AG08395 (cell line): Measurements from ENCODE around the gene PIK3AP1.
"Not testable (repeated sequence)": the region's sequence is repeated elsewhere in the genome, so short reads cannot be mapped to it uniquely, and the experiment has no call there.

ENCODE experiments used
- DNase-seq: peaks from one replicate; pipeline ENCODE4 v3.0.0; 2012; ENCODE audit warnings: mixed read lengths, low spot score

Gene PIK3AP1

DNA sequence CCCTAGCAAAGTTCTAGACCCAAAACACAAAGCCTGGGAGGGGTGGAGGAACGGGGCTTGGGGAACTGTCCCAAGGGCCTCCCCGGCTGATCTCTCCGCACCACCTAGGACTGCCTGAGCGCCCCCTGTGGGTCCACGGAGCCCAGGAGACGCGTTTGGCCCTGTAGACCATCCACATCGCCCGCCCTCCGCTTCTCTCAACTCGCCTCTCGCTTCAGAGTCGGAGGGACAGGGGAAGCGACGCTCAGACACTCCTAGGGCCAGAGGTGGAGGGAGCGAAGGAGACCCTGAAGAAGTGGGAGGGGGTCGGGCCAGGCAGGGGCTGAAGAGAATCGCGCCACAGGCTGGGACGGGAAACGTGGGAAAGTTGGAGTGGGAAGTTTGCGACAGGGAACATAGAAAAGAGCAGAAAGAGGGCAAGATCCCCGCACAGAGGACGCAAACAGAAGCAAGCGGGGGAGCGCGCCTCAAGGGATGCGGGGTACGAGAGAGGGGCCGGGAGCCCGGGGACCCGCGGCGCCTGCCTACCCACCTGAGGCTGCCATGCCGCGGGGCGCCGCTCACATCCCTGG, 378 bp downstream of the PIK3AP1 start:
- DNase-seq, result no peak

DNA sequence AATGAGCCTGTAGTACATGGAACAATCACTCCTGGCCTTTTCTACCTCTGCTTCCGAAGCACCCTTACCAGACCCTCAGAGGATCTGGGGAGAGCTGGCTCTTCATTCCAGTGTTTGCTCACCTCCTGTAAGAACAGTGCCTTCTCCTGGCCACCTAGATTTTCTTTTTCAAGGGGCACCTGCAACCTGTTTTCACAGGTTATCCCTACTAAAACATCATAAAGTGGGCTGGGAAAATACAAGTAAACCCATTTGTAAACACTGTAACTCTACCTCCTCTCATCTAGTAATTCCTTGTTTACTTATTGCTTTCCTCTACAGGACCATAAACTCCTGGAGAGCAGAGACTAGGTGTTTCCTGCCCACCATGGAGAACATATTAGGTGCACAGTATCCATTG, 1.1 kb downstream of the PIK3AP1 start:
- DNase-seq, result no peak

DNA sequence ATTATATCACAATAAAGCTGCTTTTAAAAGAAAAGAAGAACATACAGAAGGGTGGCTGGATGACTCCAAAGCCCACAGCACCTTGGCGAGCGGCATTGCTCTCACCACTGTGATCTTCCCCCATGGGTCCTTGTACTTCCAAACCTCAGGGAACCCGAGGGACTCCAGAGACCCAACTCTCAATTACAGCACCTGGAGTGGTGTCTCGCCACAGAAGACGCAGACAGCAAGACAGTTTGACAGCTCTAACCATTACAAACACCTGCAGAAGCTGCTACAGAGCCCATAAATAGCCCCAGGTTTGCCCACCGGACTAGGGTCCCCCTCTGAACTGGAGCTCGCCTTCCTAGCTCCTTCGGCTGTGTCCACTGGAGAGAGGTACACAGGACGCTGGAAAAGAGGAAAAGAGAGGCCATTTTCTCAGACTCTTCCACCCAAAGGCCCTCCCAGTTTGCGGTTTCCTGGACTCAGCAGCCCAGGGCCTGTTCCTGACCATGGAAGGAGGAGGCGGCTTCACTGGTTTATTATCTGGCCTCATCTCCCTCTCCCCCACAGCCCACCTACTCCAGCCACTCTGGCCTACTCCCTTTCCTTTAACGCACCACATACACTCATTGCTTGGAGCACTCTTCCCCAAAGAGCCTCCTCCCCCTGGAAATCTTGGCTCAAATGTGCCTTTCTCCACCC, 1.9 kb downstream of the PIK3AP1 start:
- DNase-seq, result no peak

GRCh38 chr10:96716390-96716789, 3.9 kb downstream of the PIK3AP1 start:
- no peak for DNase-seq

DNA sequence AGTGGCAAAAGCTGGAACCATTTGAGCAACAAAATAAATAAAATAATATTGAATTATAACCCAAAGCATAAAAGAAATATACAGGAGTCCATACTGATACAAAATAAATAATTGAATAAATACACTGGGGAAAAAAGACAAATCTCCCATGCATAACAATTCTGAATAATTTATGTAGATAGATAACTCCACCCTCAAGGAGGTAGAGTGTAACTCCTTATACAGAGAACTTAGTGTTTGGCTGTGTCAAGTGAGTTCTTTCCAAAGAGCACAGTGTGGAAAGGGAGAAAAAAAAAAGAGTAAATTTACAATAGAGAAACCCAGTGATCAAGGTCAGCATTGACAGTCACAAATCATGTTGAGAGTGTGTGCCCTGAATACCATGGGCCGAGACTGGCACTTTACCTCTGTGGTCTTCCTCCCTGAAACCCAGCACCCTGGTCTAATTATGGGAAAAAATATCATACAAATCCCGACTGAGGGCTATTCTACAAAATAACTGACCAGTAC, 5.5 kb downstream of the PIK3AP1 start:
- no peak for DNase-seq

DNA sequence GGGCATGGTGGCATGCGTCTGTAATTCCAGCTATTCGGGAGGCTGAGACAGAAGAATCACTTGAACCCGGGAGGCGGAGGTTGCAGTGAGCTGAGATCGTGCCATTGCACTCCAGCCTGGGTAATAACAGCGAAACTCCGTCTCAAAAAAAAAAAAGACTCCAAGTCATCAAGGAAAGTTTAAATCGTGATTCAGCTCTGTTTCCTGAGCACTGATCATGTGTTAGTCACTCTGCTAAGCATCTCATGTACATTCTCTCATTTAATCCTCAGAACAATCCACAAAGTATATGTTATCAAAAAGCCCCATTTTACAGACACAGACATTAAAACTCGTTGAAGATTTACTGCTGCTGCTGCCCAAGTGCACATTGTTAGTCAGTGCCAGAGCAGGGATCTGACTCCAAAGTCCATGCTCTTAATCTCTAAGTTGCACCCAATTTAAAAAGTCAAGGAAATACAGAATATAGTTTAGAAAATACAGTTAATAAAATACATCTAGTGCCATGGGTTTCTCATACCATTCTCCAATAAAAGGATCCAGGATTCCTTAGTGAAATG, 6.2 kb downstream of the PIK3AP1 start:
- no peak for DNase-seq

- DNase-seq, result no peak
Observed at GRCh38 chr10:96712662-96713271, 7.5 kb downstream of the PIK3AP1 start.

DNA sequence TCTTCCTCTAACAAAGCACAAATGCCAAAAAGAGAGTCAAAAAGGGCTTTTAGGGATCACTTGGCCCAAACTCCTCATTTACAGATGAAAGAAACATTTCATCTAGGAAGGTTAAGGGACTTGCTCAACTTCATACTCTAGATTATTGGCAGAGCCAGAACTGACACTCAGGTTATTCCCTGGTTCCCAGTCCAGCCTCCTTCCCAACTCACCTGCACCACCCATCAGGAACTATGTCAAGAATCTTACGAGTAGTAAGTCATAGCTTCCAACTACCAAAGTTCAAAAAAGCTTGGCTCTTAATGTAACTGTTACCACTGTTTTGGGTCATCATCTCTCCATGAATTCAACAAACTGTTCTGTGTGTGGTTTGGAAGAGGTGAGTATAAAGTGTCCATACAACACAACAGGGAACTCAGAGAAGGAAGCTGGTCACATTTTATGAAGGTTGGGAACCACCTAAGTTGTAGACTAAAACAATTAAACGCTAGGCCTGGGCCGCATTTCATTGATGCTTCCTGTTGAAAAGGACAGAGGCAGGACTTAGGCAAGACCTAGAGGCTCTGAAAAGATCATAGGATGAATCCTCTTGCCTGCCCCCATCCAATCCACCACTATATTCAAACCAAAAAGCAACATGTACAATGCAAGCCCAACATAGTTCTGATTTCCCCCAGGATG, 9.1 kb downstream of the PIK3AP1 start:
- no peak for DNase-seq

DNA sequence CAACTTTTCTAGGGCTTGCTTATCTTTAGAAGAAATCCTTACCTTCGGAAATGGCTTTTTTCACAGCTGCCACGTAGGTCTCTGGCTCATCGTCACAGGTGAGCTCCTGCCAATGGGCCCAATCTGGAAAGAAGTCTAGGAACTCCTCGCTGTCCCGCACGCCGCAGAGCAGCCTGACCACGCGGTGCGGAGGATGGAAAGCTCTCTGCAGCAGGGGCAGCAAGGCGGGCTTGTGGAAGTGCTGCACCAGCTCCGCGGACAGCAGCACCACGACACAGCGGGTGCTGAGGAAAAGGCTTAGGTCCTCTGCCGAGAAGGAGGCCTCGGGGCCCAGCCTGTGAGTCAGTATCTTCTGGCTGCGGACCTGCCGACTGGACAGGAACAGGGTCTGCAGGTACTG, 10.8 kb downstream of the PIK3AP1 start:
- no peak for DNase-seq

DNA sequence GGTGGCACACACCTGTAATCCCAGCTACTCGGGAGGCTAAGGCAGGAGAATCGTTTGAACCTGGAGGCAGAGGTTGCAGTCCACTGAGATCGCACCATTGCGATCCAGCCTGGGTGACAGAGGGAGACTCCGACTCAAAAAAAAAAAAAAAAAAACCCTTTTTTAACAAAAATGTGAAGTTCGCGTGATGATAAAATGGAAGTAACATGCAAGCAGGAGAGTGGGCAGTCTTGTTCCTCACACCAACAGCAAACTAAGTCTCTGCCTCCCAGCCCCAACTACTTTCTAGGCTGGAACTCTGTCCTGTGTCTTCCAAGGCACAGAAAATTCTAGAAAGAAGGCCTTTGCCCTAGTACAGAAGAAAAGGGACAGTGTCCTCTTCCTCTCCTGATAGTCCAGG, 11.3 kb downstream of the PIK3AP1 start:
- no peak for DNase-seq

GRCh38 chr10:96708456-96708855, 11.9 kb downstream of the PIK3AP1 start:
- no peak for DNase-seq

- DNase-seq, result no peak
Observed at GRCh38 chr10:96706331-96706853, 13.9 kb downstream of the PIK3AP1 start.

DNA sequence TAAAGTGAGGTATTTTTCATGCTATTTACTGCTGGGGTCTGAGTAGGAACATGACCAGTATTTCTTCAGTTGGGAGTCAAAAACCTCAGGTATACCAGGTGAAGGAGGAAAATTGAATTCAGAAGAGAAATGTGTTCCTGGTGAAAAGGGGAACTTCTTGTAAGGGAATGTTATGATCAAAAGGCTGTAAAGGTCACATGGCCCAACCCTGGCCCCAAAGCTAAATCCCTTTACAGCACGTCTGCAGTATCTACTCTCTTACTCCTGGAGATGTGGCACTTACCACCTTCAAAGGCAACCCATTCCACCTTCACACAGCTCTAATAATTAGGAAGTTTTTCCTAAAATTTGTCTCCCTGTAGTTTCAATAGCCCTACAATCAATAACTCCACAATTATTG, 15.2 kb downstream of the PIK3AP1 start:
- no peak for DNase-seq

DNA sequence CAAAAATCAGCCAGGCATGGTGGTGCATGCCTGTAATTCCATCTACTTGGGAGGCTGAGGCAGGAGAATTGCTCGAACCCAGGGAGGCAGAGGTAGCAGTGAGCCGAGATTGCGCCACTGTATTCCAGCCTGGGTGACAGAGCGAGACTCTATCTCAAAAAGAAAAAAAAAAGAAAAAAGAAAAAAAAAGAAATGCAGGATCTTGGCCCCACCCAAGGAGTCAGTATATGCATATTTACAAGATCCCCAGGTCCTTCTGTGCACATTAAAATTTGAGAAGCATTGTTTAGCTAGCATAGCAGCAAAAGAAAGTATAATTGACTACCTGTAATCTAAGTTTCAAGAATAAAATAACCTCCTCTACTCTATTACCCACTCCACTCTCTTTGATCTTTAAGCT, 15.8 kb downstream of the PIK3AP1 start:
- no peak for DNase-seq

GRCh38 chr10:96703358-96703757, 17.0 kb downstream of the PIK3AP1 start:
- DNase-seq, result no peak

- no peak for DNase-seq
Observed at GRCh38 chr10:96701265-96701664, 19.0 kb downstream of the PIK3AP1 start.

DNA sequence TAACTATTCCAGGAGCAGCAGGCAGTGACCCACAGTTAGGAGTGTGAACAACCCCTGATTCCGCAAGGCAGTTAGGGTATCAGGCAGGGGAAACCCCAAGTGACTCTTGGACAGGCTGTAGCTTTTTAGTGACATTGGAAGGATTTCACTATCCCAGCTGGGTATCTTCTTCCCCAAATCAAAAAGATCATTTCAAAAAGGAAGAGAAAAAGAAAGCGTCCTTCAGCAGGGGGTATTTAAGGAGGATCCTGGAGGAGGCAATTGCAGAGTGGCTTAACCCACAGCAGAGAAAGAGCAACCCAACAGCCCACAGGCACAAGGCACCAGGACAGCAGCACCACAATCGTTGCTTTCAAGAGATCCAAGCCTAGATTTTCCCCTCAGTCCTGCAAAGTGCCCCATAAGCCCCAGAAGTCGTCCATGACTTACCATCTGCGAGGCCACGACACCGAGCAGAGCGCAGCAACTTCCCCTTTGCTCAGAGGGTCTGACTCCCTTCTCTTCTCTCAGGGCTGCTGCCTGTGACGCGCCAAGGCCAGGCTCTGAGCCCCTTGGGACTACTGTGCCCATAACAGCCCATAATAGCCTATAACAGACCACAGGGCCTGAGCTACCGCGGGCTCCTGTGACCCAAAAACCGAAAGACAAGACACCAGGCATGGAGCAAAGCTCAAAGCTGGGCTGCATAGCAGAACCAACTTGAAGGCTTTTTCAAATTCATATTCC, 19.8 kb downstream of the PIK3AP1 start:
- no peak for DNase-seq

- no peak for DNase-seq
Observed at GRCh38 chr10:96699613-96700012, 20.7 kb downstream of the PIK3AP1 start.

GRCh38 chr10:96698305-96698704, 22.0 kb downstream of the PIK3AP1 start:
- not testable (repeated sequence) for DNase-seq

GRCh38 chr10:96697438-96697837, 22.9 kb downstream of the PIK3AP1 start:
- DNase-seq, result no peak

- DNase-seq, result no peak
Observed at GRCh38 chr10:96696845-96697425, 23.4 kb downstream of the PIK3AP1 start.
